ENCODE data around the gene IRF9.

GRCh38 chr14:24187539-24187915, 26.5 kb downstream of the IRF9 start:
- no peak for TF ChIP-seq CTCF (IDR thresholded peaks at IDR 0.05)
- no peak for TF ChIP-seq TEAD4 (CRISPR knock-in tag; IDR thresholded peaks at IDR 0.05)
- TF ChIP-seq OVOL2 (CRISPR knock-in tag; IDR thresholded peaks at IDR 0.05; ENCODE audit: borderline replicate concordance): no peak
- TF ChIP-seq ATF2 (CRISPR knock-in tag; IDR thresholded peaks at IDR 0.05; ENCODE audit: borderline replicate concordance, low read depth): no peak
- TF ChIP-seq ZNF121 (CRISPR knock-in tag; IDR thresholded peaks at IDR 0.05): no peak
- no peak for TF ChIP-seq ATF1 (CRISPR knock-in tag; IDR thresholded peaks at IDR 0.05)
- TF ChIP-seq EMX1 (CRISPR knock-in tag; IDR thresholded peaks at IDR 0.05): no peak
- TF ChIP-seq KAT7 (CRISPR knock-in tag; IDR thresholded peaks at IDR 0.05; ENCODE audit: borderline replicate concordance): no peak
- TF ChIP-seq, protein P1, sequence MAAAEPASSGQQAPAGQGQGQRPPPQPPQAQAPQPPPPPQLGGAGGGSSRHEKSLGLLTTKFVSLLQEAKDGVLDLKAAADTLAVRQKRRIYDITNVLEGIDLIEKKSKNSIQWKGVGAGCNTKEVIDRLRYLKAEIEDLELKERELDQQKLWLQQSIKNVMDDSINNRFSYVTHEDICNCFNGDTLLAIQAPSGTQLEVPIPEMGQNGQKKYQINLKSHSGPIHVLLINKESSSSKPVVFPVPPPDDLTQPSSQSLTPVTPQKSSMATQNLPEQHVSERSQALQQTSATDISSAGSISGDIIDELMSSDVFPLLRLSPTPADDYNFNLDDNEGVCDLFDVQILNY (CRISPR knock-in tag; IDR thresholded peaks at IDR 0.05): no peak
- no peak for TF ChIP-seq ESRRA (CRISPR knock-in tag; IDR thresholded peaks at IDR 0.05; ENCODE audit: borderline replicate concordance)
- TF ChIP-seq, protein P2, sequence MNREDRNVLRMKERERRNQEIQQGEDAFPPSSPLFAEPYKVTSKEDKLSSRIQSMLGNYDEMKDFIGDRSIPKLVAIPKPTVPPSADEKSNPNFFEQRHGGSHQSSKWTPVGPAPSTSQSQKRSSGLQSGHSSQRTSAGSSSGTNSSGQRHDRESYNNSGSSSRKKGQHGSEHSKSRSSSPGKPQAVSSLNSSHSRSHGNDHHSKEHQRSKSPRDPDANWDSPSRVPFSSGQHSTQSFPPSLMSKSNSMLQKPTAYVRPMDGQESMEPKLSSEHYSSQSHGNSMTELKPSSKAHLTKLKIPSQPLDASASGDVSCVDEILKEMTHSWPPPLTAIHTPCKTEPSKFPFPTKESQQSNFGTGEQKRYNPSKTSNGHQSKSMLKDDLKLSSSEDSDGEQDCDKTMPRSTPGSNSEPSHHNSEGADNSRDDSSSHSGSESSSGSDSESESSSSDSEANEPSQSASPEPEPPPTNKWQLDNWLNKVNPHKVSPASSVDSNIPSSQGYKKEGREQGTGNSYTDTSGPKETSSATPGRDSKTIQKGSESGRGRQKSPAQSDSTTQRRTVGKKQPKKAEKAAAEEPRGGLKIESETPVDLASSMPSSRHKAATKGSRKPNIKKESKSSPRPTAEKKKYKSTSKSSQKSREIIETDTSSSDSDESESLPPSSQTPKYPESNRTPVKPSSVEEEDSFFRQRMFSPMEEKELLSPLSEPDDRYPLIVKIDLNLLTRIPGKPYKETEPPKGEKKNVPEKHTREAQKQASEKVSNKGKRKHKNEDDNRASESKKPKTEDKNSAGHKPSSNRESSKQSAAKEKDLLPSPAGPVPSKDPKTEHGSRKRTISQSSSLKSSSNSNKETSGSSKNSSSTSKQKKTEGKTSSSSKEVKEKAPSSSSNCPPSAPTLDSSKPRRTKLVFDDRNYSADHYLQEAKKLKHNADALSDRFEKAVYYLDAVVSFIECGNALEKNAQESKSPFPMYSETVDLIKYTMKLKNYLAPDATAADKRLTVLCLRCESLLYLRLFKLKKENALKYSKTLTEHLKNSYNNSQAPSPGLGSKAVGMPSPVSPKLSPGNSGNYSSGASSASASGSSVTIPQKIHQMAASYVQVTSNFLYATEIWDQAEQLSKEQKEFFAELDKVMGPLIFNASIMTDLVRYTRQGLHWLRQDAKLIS (CRISPR knock-in tag; IDR thresholded peaks at IDR 0.05; ENCODE audit: borderline replicate concordance): no peak
- no peak for TF ChIP-seq ZNF317 (CRISPR knock-in tag; IDR thresholded peaks at IDR 0.05; ENCODE audit: borderline replicate concordance, low read depth)
- no peak for TF ChIP-seq ZBTB21 (CRISPR knock-in tag; IDR thresholded peaks at IDR 0.05; ENCODE audit: borderline replicate concordance)

Measured in WTC11 (cell line).